Breast epithelium (tissue), 4 donors: ENCODE data around the gene MRC2. TPM values are rescaled to one million over a fixed set of nuclear protein-coding genes. Genes with fewer than 3 reads are reported as not detected.

Experiments
- DNase-seq, 2 donors: peaks; one replicate each; pipeline ENCODE4 v3.0.0-alpha.2; 2019; ENCODE audit warnings: low spot score in 2 of 2
- H3K27ac ChIP-seq, 2 donors: fragments of 200-600 bp; sonication (generic) in 1 of 2; one replicate each; pipeline ENCODE4 v1.5.1; 2016 to 2019; ENCODE audit warnings: mild to moderate bottlenecking in 1 of 2
- H3K27me3 ChIP-seq, 2 donors: fragments of 200-600 bp; sonication (generic) in 1 of 2; one replicate each; pipeline versions ENCODE4 v1.5.1 to v1.6.0; 2017 to 2019; ENCODE audit warnings: control low read depth in 1 of 2, mild to moderate bottlenecking in 1 of 2
- H3K36me3 ChIP-seq: fragments of 200-600 bp; one replicate; pipeline ENCODE4 v1.5.1; 2019
- H3K4me1 ChIP-seq, 2 donors: fragments of 200-600 bp; sonication (generic); one replicate each; pipeline ENCODE4 v1.5.1; 2016 to 2019; ENCODE audit warnings: control low read depth in 1 of 2
- H3K4me3 ChIP-seq, 3 donors: fragments of 200-600 bp; sonication (generic); 1 replicate in 2 of 3; 2 replicates in 1 of 3; pipeline ENCODE4 v1.5.1; 2016 to 2019; ENCODE audit warnings: mild to moderate bottlenecking in 3 of 3, moderate library complexity in 2 of 3
- H3K9me3 ChIP-seq, 2 donors: fragments of 200-600 bp; sonication (generic) in 1 of 2; one replicate each; pipeline ENCODE4 v1.5.1; 2016 to 2019; ENCODE audit warnings: control low read depth in 1 of 2
- CTCF ChIP-seq, 3 donors: fragments of 450-650 bp; IDR thresholded peaks; one replicate each; pipeline ENCODE4 v1.5.1; 2016 to 2017; ENCODE audit warnings: antibody characterized with exemption in 3 of 3, mild to moderate bottlenecking in 3 of 3, moderate library complexity in 3 of 3
- POLR2A ChIP-seq: fragments of 450-650 bp; IDR thresholded peaks from one replicate; pipeline ENCODE4 v1.6.1; 2016; ENCODE audit warnings: antibody characterized with exemption, mild to moderate bottlenecking, moderate library complexity
- POLR2AphosphoS5 ChIP-seq, 3 donors: sonication (generic); formaldehyde crosslinking; IDR thresholded peaks; one replicate each; pipeline ENCODE4 v1.6.1; 2017; ENCODE audit warnings: antibody characterized with exemption in 3 of 3
- intact Hi-C: fragments of 100-400 bp; cut with DNase I; formaldehyde crosslinking; loops from one replicate; pipeline ENCODE4 v1.15.1; 2023; ENCODE audit warnings: low total_unique reads
- total RNA-seq, 3 donors: library from RNA; depleted of rRNA; stranded (reverse); fragments of >200 nt; gene quantifications; one replicate each; pipeline ENCODE4 v1.1.0, GENCODE V29; 2016

MRC2 gene
- total RNA-seq, 3 donors from 2014 or later, result 28.4 to 40.2 (median 37.4) TPM

DNA sequence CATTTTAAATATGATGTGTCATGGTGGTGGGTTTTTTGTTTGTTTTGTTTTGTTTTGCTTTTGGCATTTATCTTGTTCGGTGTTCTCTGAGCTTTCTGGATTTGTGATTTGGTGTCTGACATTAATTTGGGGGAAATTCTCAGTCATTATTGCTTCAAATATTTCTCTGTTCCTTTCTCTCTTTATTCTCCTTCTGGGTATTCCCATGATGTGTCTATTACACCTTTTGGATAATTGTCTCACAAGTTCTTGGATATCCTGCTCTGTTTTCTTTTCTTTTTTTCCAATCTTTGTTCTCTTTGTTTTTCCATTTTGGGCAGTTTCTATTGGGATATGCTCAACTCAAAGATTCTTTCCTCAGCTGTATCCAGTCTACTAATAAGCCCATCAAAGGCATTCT lies 92.1 kb downstream of the MRC2 start:
- intact Hi-C loops, result no loop called here
- Histone ChIP-seq H3K4me3 (no peak overlapping the region), H3K27ac (no peak overlapping the region), H3K9me3 (no peaks in the 10 kb centered on the region), H3K27me3 (no peaks in the 10 kb centered on the region), H3K36me3 (no peaks in the 10 kb centered on the region), H3K4me1 (no peaks in the 10 kb centered on the region)
- no peak for DNase-seq
- TF ChIP-seq POLR2AphosphoS5 (IDR thresholded peaks at IDR 0.05) (no peak), POLR2A (no peak), CTCF (IDR thresholded peaks at IDR 0.05) (no peak)

- TF ChIP-seq POLR2A, result no peak
- DNase-seq, result no peak
Measured at GRCh38 chr17:62720126-62720850, 92.8 kb downstream of the MRC2 start.

GRCh38 chr17:62722625-62723024 lies 95.2 kb downstream of the MRC2 start:
- intact Hi-C loops, result no loop called here
- Histone ChIP-seq H3K4me1 (no peaks in the 10 kb centered on the region), H3K36me3 (no peaks in the 10 kb centered on the region), H3K4me3 (no peak overlapping the region), H3K27ac (no peak overlapping the region), H3K9me3 (no peaks in the 10 kb centered on the region), H3K27me3 (no peaks in the 10 kb centered on the region)
- no peak for DNase-seq
- TF ChIP-seq POLR2AphosphoS5 (IDR thresholded peaks at IDR 0.05) (no peak), CTCF (IDR thresholded peaks at IDR 0.05) (no peak), POLR2A (no peak)

More at GRCh38 chr17:62720126-62720850, 92.8 kb downstream of the MRC2 start:
- H3K4me1 ChIP-seq, result no peaks in the 10 kb centered on the region
- H3K27me3 ChIP-seq, result no peaks in the 10 kb centered on the region
- H3K27ac ChIP-seq, result no peak overlapping the region
- intact Hi-C loops, result no loop called here
- H3K36me3 ChIP-seq, result no peaks in the 10 kb centered on the region
- H3K9me3 ChIP-seq, result no peaks in the 10 kb centered on the region
- no peak overlapping the region for H3K4me3 ChIP-seq

GRCh38 chr17:62723842-62724241 lies 96.4 kb downstream of the MRC2 start:
- Histone ChIP-seq H3K36me3 (no peaks in the 10 kb centered on the region), H3K9me3 (no peaks in the 10 kb centered on the region), H3K27ac (no peak overlapping the region), H3K4me3 (no peak overlapping the region), H3K4me1 (no peaks in the 10 kb centered on the region), H3K27me3 (no peaks in the 10 kb centered on the region)
- intact Hi-C loops, result no loop called here
- TF ChIP-seq POLR2AphosphoS5 (IDR thresholded peaks at IDR 0.05) (no peak), CTCF (IDR thresholded peaks at IDR 0.05) (no peak), POLR2A (no peak)
- no peak for DNase-seq

DNA sequence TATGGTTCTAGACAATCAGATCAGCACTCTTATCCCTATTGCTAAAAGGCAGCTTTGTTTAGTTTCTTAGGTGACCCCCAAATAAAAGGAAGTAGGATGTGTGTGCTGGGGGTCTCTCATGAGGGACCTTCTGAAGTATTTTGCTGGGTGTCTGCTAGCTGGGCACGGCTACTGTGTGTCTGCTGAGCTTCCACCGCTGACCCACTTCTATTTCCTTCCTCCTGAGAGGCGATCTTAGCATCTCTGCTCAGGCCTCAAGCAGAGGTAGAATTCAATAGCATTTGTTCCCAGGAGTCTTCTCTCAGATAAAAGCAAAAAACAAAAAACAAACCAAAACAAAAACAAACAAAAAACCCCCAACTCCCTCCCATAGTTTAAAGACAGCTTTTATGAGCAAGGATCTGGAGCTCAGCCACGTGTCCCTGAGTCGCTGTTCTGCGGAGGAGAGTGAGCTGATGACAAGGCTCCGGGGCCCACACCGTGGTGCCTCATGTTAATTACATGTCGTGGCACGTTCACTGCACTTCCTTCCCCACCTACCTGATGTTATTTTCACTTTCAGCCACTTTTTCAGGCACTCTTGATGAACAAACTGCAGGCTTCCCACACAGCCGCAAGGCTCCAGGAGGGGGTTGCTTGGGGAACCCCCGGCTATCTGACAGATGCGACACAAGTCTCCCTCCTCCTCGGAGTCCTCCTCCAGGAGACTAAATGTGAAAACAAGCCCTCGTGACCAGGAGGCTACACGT lies 97.1 kb downstream of the MRC2 start:
- intact Hi-C loops, result no loop called here
- no peaks in the 10 kb centered on the region for H3K27me3 ChIP-seq
- no peak for TF ChIP-seq CTCF (IDR thresholded peaks at IDR 0.05)
- H3K4me3 ChIP-seq, result peak overlapping the region in 1 of 3 donors; percentile 41
- H3K27ac ChIP-seq, result no peak overlapping the region
- peak in 1 of 2 donors; percentile 40 for DNase-seq
- no peaks in the 10 kb centered on the region for H3K36me3 ChIP-seq
- H3K4me1 ChIP-seq, result no peaks in the 10 kb centered on the region
- no peaks in the 10 kb centered on the region for H3K9me3 ChIP-seq
